Vagina (tissue), 2 donors: ENCODE results near the gene SPIRE2.

Experiments used
- CTCF ChIP-seq, 3 experiments: fragments of 450-650 bp in 2 of 3; fragments of 200-600 bp in 1 of 3; sonication (generic) in 1 of 3; IDR thresholded peaks; one replicate each; pipeline ENCODE4 v1.5.1; 2017 to 2019; ENCODE audit warnings: antibody characterized with exemption in 3 of 3, mild to moderate bottlenecking in 2 of 3, moderate library complexity in 2 of 3
- POLR2A ChIP-seq, 2 donors: fragments of 450-650 bp; IDR thresholded peaks; one replicate each; pipeline ENCODE4 v1.6.1; 2017; ENCODE audit warnings: antibody characterized with exemption in 2 of 2, mild to moderate bottlenecking in 2 of 2, moderate library complexity in 2 of 2
- POLR2AphosphoS5 ChIP-seq, 2 donors: sonication (generic); formaldehyde crosslinking; IDR thresholded peaks; one replicate each; pipeline ENCODE4 v1.9.0; 2017; ENCODE audit warnings: antibody characterized with exemption in 2 of 2, mild to moderate bottlenecking in 2 of 2, low read depth in 1 of 2; ENCODE audit not compliant: insufficient read depth in 1 of 2

GRCh38 chr16:89853306-89853993 lies 25.2 kb downstream of the SPIRE2 start:
- TF ChIP-seq CTCF (IDR thresholded peaks at IDR 0.05): no peak
- no peak for TF ChIP-seq POLR2A (IDR thresholded peaks at IDR 0.05)
- no peak for TF ChIP-seq POLR2AphosphoS5 (IDR thresholded peaks at IDR 0.05; ENCODE audit: insufficient read depth in 1 of 2, low read depth in 1 of 2)
